Measurements from ENCODE around the gene RAD54L. TPM values are rescaled to one million over a fixed set of nuclear protein-coding genes. Genes with fewer than 3 reads are reported as not detected.

The RAD54L gene
- total and polyA plus RNA-seq, 4 donors = 0.08 to 8.8 (median 0.51) TPM

- Histone ChIP-seq H3K4me1 (ENCODE audit: control insufficient read depth in 4 of 4, insufficient read depth in 4 of 4, low read length in 3 of 4) (no peaks in the 10 kb centered on the region), H3K27me3 (ENCODE audit: control insufficient read depth in 4 of 4, insufficient read depth in 4 of 4, low read length in 3 of 4) (no peaks in the 10 kb centered on the region), H3K27ac (ENCODE audit: low read depth in 1 of 2, low read length in 2 of 2) (no peak overlapping the region), H3K36me3 (ENCODE audit: control insufficient read depth in 4 of 4, insufficient read depth in 3 of 4, low read depth in 1 of 4, low read length in 3 of 4) (peaks cover 2 to 39% (median 20%) of the 10 kb centered on the region in 4 donors), H3K4me3 (ENCODE audit: low read depth in 1 of 3, low read length in 3 of 3) (no peak overlapping the region), H3K9ac (ENCODE audit: low read depth in 1 of 2, low read length in 2 of 2) (no peak overlapping the region), H3K9me3 (ENCODE audit: control insufficient read depth in 4 of 4, low read length in 3 of 4) (no peaks in the 10 kb centered on the region)
- DNase-seq (ENCODE audit: low spot score) = peak; percentile 68
- TF ChIP-seq SP1 (IDR thresholded peaks at IDR 0.05) = no peak
- no peak for TF ChIP-seq CTCF (IDR thresholded peaks at IDR 0.05; ENCODE audit: low read depth, low read length, missing input control)
- no peak for TF ChIP-seq GABPA (IDR thresholded peaks at IDR 0.05 in 1 of 2, conservative IDR thresholded peaks at IDR 0.05 in 1 of 2)
- TF ChIP-seq REST (IDR thresholded peaks at IDR 0.05) = no peak
- TF ChIP-seq RAD21 (IDR thresholded peaks at IDR 0.05) = no peak
- TF ChIP-seq EGR1 (IDR thresholded peaks at IDR 0.05; ENCODE audit: low read depth in 2 of 2) = no peak
- TF ChIP-seq ATF3 (IDR thresholded peaks at IDR 0.05) = no peak
- TF ChIP-seq NR2F2 (IDR thresholded peaks at IDR 0.05) = no peak
- WGBS = 88% methylated on average over 14 of the region's 14 CpGs
Observed at GRCh38 chr1:46277658-46278373, 30.3 kb downstream of the RAD54L start.

- no peak for TF ChIP-seq RAD21 (IDR thresholded peaks at IDR 0.05)
- TF ChIP-seq HNF4G (IDR thresholded peaks at IDR 0.05) = no peak
- H3K36me3 ChIP-seq (ENCODE audit: control insufficient read depth in 4 of 4, insufficient read depth in 3 of 4, low read depth in 1 of 4, low read length in 3 of 4) = peaks cover 2 to 39% (median 22%) of the 10 kb centered on the region in 4 donors
- no peaks in the 10 kb centered on the region for H3K27me3 ChIP-seq (ENCODE audit: control insufficient read depth in 4 of 4, insufficient read depth in 4 of 4, low read length in 3 of 4)
- no peaks in the 10 kb centered on the region for H3K4me1 ChIP-seq (ENCODE audit: control insufficient read depth in 4 of 4, insufficient read depth in 4 of 4, low read length in 3 of 4)
- H3K9ac ChIP-seq (ENCODE audit: low read depth in 1 of 2, low read length in 2 of 2) = no peak overlapping the region
- no peak for DNase-seq (ENCODE audit: low spot score)
- H3K4me3 ChIP-seq (ENCODE audit: low read depth in 1 of 3, low read length in 3 of 3) = no peak overlapping the region
- no peaks in the 10 kb centered on the region for H3K9me3 ChIP-seq (ENCODE audit: control insufficient read depth in 4 of 4, low read length in 3 of 4)
- no peak overlapping the region for H3K27ac ChIP-seq (ENCODE audit: low read depth in 1 of 2, low read length in 2 of 2)
- 96% methylated on average over 12 of the region's 12 CpGs for WGBS
Observed at GRCh38 chr1:46278807-46279206, 31.2 kb downstream of the RAD54L start.

- DNase-seq (ENCODE audit: low spot score) = no peak
- Histone ChIP-seq H3K9me3 (ENCODE audit: control insufficient read depth in 4 of 4, low read length in 3 of 4) (no peaks in the 10 kb centered on the region), H3K36me3 (ENCODE audit: control insufficient read depth in 4 of 4, insufficient read depth in 3 of 4, low read depth in 1 of 4, low read length in 3 of 4) (peaks cover 5 to 51% (median 28%) of the 10 kb centered on the region in 4 donors), H3K9ac (ENCODE audit: low read depth in 1 of 2, low read length in 2 of 2) (no peak overlapping the region), H3K4me3 (ENCODE audit: low read depth in 1 of 3, low read length in 3 of 3) (no peak overlapping the region), H3K4me1 (ENCODE audit: control insufficient read depth in 4 of 4, insufficient read depth in 4 of 4, low read length in 3 of 4) (no peaks in the 10 kb centered on the region), H3K27ac (ENCODE audit: low read depth in 1 of 2, low read length in 2 of 2) (no peak overlapping the region), H3K27me3 (ENCODE audit: control insufficient read depth in 4 of 4, insufficient read depth in 4 of 4, low read length in 3 of 4) (no peaks in the 10 kb centered on the region)
- 96% methylated on average over 3 of the region's 3 CpGs for WGBS
- no peak for TF ChIP-seq RAD21 (IDR thresholded peaks at IDR 0.05)
- no peak for TF ChIP-seq REST (IDR thresholded peaks at IDR 0.05)
- no peak for TF ChIP-seq YY1 (IDR thresholded peaks at IDR 0.05)
- TF ChIP-seq HNF4G (IDR thresholded peaks at IDR 0.05) = no peak
- no peak for TF ChIP-seq HNF4A (conservative IDR thresholded peaks at IDR 0.05)
- no peak for TF ChIP-seq CTCF (IDR thresholded peaks at IDR 0.05; ENCODE audit: low read depth, low read length, missing input control)
- no peak for TF ChIP-seq RXRA (IDR thresholded peaks at IDR 0.05)
Observed at GRCh38 chr1:46280092-46280491, 32.5 kb downstream of the RAD54L start.
